SU-DHL-6 (cell line): ENCODE data around the gene CLDN9.

Source experiments
- H2AFZ ChIP-seq: fragments of 200-600 bp; sonication (generic); 2 replicates; pipeline ENCODE4 v1.6.1; 2014; ENCODE audit warnings: low read depth, mild to moderate bottlenecking, moderate library complexity, mixed read lengths, antibody characterized with exemption, low read length; ENCODE audit not compliant: severe bottlenecking
- H3F3A ChIP-seq: fragments of 200-600 bp; shearing (Covaris generic); 2 replicates; pipeline ENCODE4 v1.6.0; 2016; ENCODE audit warnings: antibody characterized with exemption, mild to moderate bottlenecking; ENCODE audit not compliant: insufficient read depth
- H3K27ac ChIP-seq: fragments of 200-600 bp; sonication (generic); 2 replicates; pipeline ENCODE4 v1.5.1; 2016; ENCODE audit warnings: low read depth, mild to moderate bottlenecking, low read length, moderate library complexity, mixed read lengths
- H3K27me3 ChIP-seq: fragments of 200-600 bp; sonication (generic), shearing (Covaris generic); 2 replicates; pipeline ENCODE4 v1.6.0; 2014; ENCODE audit warnings: mild to moderate bottlenecking, low read length
- H3K36me3 ChIP-seq: fragments of 200-600 bp; sonication (generic); 2 replicates; pipeline ENCODE4 v1.6.1; 2014; ENCODE audit warnings: mild to moderate bottlenecking, low read length, mixed read lengths
- H3K4me2 ChIP-seq: fragments of 300-600, 200-600 bp; shearing (Covaris generic), sonication (generic); 2 replicates; pipeline ENCODE4 v1.6.0; 2014; ENCODE audit warnings: low read length, low read depth, mild to moderate bottlenecking; ENCODE audit not compliant: poor library complexity, severe bottlenecking
- H3K4me3 ChIP-seq: fragments of 200-600 bp; sonication (generic); 2 replicates; pipeline ENCODE4 v1.5.1; 2014; ENCODE audit warnings: antibody characterized with exemption, low read length, mild to moderate bottlenecking, mixed read lengths; ENCODE audit not compliant: insufficient read depth, poor library complexity, severe bottlenecking
- H3K79me2 ChIP-seq: fragments of 200-600 bp; sonication (generic); 2 replicates; pipeline ENCODE4 v1.6.1; 2014; ENCODE audit warnings: mild to moderate bottlenecking, low read length, moderate library complexity; ENCODE audit not compliant: insufficient read depth
- H3K9ac ChIP-seq: fragments of 200-600 bp; sonication (generic); 2 replicates; pipeline ENCODE4 v1.7.0; 2014; ENCODE audit warnings: mild to moderate bottlenecking, low read length
- H3K9me2 ChIP-seq: fragments of 200-600 bp; sonication (generic); replicated peaks from 2 replicates; pipeline ENCODE4 v1.6.1; 2014; ENCODE audit warnings: low read length; ENCODE audit not compliant: insufficient read depth
- H3K9me3 ChIP-seq: fragments of 200-600 bp; sonication (generic); 2 replicates; pipeline ENCODE4 v1.6.1; 2014; ENCODE audit warnings: low read length, mixed read lengths; ENCODE audit not compliant: insufficient read depth
- H4K20me1 ChIP-seq: fragments of 200-600 bp; sonication (generic); 2 replicates; pipeline ENCODE4 v1.6.1; 2014; ENCODE audit warnings: low read depth, mild to moderate bottlenecking, antibody characterized with exemption, low read length, moderate library complexity, mixed read lengths
- EZH2phosphoT487 ChIP-seq: fragments of 200-600 bp; sonication (generic), shearing (Covaris generic); conservative IDR thresholded peaks from 2 replicates; pipeline ENCODE4 v1.6.1; 2018; ENCODE audit warnings: mild to moderate bottlenecking, antibody characterized with exemption, low read length, moderate library complexity, mixed read lengths
- TF ChIP-seq, protein P1 (sequence below): fragments of 200-600 bp; sonication (generic); IDR thresholded peaks from one replicate; pipeline ENCODE4 v1.5.1; 2017; ENCODE audit warnings: antibody characterized with exemption, mild to moderate bottlenecking, low read length, moderate library complexity; ENCODE audit not compliant: insufficient read depth, poor library complexity, severe bottlenecking

The CLDN9 gene

DNA sequence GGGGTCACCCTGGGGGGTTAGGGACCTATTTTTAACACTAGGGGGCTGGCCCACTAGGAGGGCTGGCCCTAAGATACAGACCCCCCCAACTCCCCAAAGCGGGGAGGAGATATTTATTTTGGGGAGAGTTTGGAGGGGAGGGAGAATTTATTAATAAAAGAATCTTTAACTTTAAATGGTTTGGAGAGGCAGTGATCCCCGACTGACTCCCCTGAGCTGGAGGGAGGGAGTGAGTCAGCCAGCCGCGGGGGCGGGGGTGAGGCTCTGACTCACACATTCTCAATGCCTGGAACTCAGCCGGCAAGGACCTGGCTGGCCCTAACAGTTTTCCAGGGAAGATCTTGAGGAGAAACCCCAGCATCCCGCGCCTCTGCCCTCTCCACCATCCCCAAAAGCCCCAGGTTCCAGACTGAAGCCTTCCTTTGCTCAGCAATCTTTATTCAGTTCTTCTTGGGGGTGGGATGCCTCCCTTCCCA, 9.5 kb downstream of the CLDN9 start:
- Histone ChIP-seq H3K27me3 (no peaks in the 10 kb centered on the region), H3K27ac (peak overlapping the region; percentile 79; the same call in 1 of the 2 replicates), H3K9me2 (no peaks in the 10 kb centered on the region), H3K9ac (peak overlapping the region; percentile 79; the same call in 1 of the 2 replicates), H2AFZ (no peak overlapping the region), H3K36me3 (no peaks in the 10 kb centered on the region), H4K20me1 (no peaks in the 10 kb centered on the region), H3F3A (peaks cover 18% of the 10 kb centered on the region), H3K9me3 (no peaks in the 10 kb centered on the region), H3K4me2 (peak overlapping the region; percentile 97), H3K4me3 (no peak overlapping the region), H3K79me2 (no peaks in the 10 kb centered on the region)
- TF ChIP-seq, protein P1, sequence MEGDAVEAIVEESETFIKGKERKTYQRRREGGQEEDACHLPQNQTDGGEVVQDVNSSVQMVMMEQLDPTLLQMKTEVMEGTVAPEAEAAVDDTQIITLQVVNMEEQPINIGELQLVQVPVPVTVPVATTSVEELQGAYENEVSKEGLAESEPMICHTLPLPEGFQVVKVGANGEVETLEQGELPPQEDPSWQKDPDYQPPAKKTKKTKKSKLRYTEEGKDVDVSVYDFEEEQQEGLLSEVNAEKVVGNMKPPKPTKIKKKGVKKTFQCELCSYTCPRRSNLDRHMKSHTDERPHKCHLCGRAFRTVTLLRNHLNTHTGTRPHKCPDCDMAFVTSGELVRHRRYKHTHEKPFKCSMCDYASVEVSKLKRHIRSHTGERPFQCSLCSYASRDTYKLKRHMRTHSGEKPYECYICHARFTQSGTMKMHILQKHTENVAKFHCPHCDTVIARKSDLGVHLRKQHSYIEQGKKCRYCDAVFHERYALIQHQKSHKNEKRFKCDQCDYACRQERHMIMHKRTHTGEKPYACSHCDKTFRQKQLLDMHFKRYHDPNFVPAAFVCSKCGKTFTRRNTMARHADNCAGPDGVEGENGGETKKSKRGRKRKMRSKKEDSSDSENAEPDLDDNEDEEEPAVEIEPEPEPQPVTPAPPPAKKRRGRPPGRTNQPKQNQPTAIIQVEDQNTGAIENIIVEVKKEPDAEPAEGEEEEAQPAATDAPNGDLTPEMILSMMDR = no peak
- no peak for TF ChIP-seq EZH2phosphoT487

- no peak for TF ChIP-seq EZH2phosphoT487
- TF ChIP-seq, protein P1 = no peak
- H3K4me2 ChIP-seq = peak overlapping the region; percentile 97
- no peaks in the 10 kb centered on the region for H3K9me3 ChIP-seq
- peaks cover 18% of the 10 kb centered on the region for H3F3A ChIP-seq
- no peaks in the 10 kb centered on the region for H3K79me2 ChIP-seq
- H4K20me1 ChIP-seq = no peaks in the 10 kb centered on the region
- no peaks in the 10 kb centered on the region for H3K9me2 ChIP-seq
- peak overlapping the region; percentile 79 for H3K9ac ChIP-seq
- no peaks in the 10 kb centered on the region for H3K36me3 ChIP-seq
- H3K27me3 ChIP-seq = no peaks in the 10 kb centered on the region
- H3K27ac ChIP-seq = peak overlapping the region; percentile 79
- H2AFZ ChIP-seq = no peak overlapping the region
- peak overlapping the region; percentile 73 for H3K4me3 ChIP-seq
Observed at GRCh38 chr16:3022684-3023414, 10.1 kb downstream of the CLDN9 start.

DNA sequence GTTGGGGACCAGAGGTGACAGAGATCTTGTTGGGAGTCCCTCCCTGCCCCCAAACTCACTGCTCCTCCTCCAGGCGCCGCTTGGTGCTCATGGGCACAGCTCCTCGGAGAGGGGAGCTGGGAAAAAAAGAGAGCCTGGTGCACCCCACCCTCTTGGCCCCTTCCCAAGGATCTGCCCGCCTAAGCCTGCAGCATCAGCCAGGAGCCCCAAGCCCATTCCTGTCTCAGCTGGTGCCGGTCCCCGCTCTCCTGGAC, 10.6 kb downstream of the CLDN9 start:
- Histone ChIP-seq H4K20me1 (no peaks in the 10 kb centered on the region), H3K36me3 (no peaks in the 10 kb centered on the region), H3K27ac (peak overlapping the region; percentile 79), H3K9me3 (no peaks in the 10 kb centered on the region), H3K27me3 (no peaks in the 10 kb centered on the region), H2AFZ (no peak overlapping the region), H3K79me2 (no peaks in the 10 kb centered on the region), H3K9me2 (no peaks in the 10 kb centered on the region), H3K4me3 (peak overlapping the region; percentile 73), H3K9ac (peak overlapping the region; percentile 79), H3F3A (peaks cover 18% of the 10 kb centered on the region), H3K4me2 (peak overlapping the region; percentile 97)
- TF ChIP-seq EZH2phosphoT487 = no peak
- TF ChIP-seq, protein P1 = no peak
